ENCODE data around the gene CCDC40. TPM values are rescaled to one million over a fixed set of nuclear protein-coding genes. Genes with fewer than 3 reads are reported as not detected.
A peak's percentile ranks its signal among the peaks of the same experiment; 100 is the strongest.

CCDC40 gene
- total RNA-seq, 3 donors from 2014 or later: 7.4 to 11.8 (median 11.6) TPM

DNA sequence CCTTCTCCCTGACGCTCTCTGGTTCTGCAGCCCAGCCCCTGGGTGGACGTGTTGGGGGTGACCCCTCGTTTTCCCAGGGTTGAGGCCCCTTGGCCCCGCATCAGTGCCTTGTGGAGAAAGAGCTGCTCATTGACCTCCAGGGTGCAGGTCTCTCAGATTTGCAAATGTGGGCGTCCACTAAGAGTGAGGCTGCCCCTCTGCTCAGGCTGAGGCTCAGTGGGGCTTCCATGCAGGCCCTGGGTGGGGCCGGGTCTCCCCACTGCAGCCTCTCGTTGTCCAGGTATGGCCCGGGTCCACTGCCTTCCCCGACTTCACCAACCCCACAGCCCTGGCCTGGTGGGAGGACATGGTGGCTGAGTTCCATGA, 74.0 kb downstream of the CCDC40 start:
- intact Hi-C loops (cut with DNase I; ENCODE audit: low total_unique reads): no loop called here
- H3K4me1 ChIP-seq: no peaks in the 10 kb centered on the region
- H3K4me3 ChIP-seq: no peak overlapping the region
- no peaks in the 10 kb centered on the region for H3K9me3 ChIP-seq
- peak overlapping the region in 1 of 2 donors; percentile 62 for H3K27ac ChIP-seq
- DNase-seq (ENCODE audit: low spot score in 2 of 2): peak in 1 of 2 donors; percentile 43
- H3K36me3 ChIP-seq: no peaks in the 10 kb centered on the region
- TF ChIP-seq POLR2A (IDR thresholded peaks at IDR 0.05) (no peak), POLR2AphosphoS5 (IDR thresholded peaks at IDR 0.05) (no peak)
- TF ChIP-seq, protein P1, sequence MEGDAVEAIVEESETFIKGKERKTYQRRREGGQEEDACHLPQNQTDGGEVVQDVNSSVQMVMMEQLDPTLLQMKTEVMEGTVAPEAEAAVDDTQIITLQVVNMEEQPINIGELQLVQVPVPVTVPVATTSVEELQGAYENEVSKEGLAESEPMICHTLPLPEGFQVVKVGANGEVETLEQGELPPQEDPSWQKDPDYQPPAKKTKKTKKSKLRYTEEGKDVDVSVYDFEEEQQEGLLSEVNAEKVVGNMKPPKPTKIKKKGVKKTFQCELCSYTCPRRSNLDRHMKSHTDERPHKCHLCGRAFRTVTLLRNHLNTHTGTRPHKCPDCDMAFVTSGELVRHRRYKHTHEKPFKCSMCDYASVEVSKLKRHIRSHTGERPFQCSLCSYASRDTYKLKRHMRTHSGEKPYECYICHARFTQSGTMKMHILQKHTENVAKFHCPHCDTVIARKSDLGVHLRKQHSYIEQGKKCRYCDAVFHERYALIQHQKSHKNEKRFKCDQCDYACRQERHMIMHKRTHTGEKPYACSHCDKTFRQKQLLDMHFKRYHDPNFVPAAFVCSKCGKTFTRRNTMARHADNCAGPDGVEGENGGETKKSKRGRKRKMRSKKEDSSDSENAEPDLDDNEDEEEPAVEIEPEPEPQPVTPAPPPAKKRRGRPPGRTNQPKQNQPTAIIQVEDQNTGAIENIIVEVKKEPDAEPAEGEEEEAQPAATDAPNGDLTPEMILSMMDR (IDR thresholded peaks at IDR 0.05): no peak
- no peaks in the 10 kb centered on the region for H3K27me3 ChIP-seq

DNA sequence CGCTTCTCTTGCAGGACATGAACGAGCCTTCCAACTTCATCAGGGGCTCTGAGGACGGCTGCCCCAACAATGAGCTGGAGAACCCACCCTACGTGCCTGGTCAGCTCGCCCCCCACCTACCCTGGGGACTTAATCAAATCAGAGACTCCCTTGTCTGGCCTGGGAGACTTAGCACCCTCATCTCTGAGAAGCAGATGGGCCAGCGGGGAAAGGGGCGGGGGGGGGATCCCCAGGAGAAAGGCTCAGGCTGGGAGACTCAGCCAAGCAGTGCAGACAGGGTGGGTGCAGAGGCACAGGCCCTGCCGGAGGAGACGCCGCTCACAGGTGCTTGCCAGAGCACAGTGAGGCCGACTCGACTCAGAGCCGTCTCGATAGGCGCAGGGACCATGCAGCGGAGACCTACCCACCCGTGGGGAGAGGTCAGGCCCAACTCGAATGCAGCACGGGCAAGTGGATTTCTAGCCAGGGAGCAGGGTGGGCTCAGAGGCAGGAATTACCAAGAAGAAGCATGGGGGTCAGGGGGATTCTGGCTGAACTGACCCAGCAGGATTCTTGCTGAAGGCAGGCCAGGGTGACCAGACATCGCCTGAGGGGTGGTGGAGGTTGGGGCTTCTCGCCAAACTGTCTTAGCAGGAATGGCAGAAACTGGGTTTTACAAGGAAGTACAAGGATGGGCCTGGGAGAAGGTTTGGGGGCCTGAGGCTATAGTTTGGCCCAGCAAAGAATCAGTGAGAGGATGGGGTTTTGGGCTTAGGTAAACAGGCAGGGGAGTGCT, 74.7 kb downstream of the CCDC40 start:
- H3K27me3 ChIP-seq: no peaks in the 10 kb centered on the region
- no peak overlapping the region for H3K4me3 ChIP-seq
- H3K9me3 ChIP-seq: no peaks in the 10 kb centered on the region
- peak in 1 of 2 donors; percentile 37 for DNase-seq (ENCODE audit: low spot score in 2 of 2)
- TF ChIP-seq POLR2AphosphoS5 (IDR thresholded peaks at IDR 0.05): no peak
- TF ChIP-seq, protein P1 (IDR thresholded peaks at IDR 0.05): no peak
- TF ChIP-seq POLR2A (IDR thresholded peaks at IDR 0.05): no peak
- no peak overlapping the region for H3K27ac ChIP-seq
- intact Hi-C loops (cut with DNase I; ENCODE audit: low total_unique reads): no loop called here
- H3K4me1 ChIP-seq: no peaks in the 10 kb centered on the region
- no peaks in the 10 kb centered on the region for H3K36me3 ChIP-seq

DNA sequence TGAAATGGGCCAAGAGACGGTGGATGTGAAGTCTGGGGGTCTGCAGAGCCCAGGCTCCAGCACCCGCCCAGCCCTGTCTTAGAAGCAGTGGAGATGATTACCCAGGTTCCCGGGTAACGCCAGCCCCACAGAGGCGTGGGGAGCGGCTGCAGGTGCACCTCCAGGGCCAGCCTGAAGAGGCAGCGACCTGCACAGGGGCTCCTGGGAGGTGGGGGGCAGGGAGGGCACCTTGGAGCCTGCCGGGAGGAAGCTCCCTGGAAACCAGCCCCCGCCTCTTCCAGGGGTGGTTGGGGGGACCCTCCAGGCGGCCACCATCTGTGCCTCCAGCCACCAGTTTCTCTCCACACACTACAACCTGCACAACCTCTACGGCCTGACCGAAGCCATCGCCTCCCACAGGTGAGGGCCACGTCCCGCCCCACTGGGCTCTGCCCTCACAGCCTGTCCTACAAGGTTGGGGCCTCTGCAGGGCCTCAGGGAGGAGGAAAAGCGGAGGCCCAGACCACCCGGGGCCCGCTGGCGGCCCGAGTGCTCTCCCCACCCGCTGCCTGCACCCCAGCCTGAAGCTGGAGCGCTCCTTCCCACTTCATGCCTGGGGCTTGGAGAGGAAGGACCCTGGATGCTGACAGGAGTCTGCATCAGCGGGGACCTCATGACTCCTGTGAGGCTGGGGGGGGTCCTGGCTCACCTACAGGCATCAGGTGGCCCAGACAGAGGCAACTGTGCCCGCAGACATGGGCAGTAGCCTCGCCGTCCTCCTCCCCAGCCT, 75.4 kb downstream of the CCDC40 start:
- no peaks in the 10 kb centered on the region for H3K27me3 ChIP-seq
- TF ChIP-seq, protein P1 (IDR thresholded peaks at IDR 0.05): no peak
- TF ChIP-seq POLR2AphosphoS5 (IDR thresholded peaks at IDR 0.05) (no peak), POLR2A (IDR thresholded peaks at IDR 0.05) (no peak)
- peak in 1 of 2 donors; percentile 50 for DNase-seq (ENCODE audit: low spot score in 2 of 2)
- no peaks in the 10 kb centered on the region for H3K9me3 ChIP-seq
- no peaks in the 10 kb centered on the region for H3K36me3 ChIP-seq
- H3K4me3 ChIP-seq: no peak overlapping the region
- no peak overlapping the region for H3K27ac ChIP-seq
- H3K4me1 ChIP-seq: no peaks in the 10 kb centered on the region
- intact Hi-C loops (cut with DNase I; ENCODE audit: low total_unique reads): no loop called here

DNA sequence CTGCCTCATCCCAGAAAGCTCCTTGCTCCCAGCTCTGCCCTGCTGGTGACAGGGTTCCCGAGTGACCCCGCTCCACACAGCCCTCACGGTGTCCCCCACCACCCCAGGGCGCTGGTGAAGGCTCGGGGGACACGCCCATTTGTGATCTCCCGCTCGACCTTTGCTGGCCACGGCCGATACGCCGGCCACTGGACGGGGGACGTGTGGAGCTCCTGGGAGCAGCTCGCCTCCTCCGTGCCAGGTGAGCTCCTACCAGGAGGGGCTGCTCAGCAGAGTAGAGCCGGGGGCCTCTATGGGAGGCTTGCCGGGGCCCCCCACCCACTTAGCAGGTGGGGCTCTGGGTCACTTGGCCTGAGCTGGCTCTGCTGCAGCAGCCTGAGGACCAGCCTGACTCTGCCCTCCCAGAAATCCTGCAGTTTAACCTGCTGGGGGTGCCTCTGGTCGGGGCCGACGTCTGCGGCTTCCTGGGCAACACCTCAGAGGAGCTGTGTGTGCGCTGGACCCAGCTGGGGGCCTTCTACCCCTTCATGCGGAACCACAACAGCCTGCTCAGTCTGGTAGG, 76.1 kb downstream of the CCDC40 start:
- Histone ChIP-seq H3K4me1 (no peaks in the 10 kb centered on the region), H3K36me3 (no peaks in the 10 kb centered on the region), H3K27ac (no peak overlapping the region), H3K4me3 (no peak overlapping the region), H3K9me3 (no peaks in the 10 kb centered on the region), H3K27me3 (no peaks in the 10 kb centered on the region)
- TF ChIP-seq POLR2A (IDR thresholded peaks at IDR 0.05) (no peak), POLR2AphosphoS5 (IDR thresholded peaks at IDR 0.05) (no peak)
- TF ChIP-seq, protein P1 (IDR thresholded peaks at IDR 0.05): no peak
- DNase-seq (ENCODE audit: low spot score in 2 of 2): no peak
- intact Hi-C loops (cut with DNase I; ENCODE audit: low total_unique reads): no loop called here

DNA sequence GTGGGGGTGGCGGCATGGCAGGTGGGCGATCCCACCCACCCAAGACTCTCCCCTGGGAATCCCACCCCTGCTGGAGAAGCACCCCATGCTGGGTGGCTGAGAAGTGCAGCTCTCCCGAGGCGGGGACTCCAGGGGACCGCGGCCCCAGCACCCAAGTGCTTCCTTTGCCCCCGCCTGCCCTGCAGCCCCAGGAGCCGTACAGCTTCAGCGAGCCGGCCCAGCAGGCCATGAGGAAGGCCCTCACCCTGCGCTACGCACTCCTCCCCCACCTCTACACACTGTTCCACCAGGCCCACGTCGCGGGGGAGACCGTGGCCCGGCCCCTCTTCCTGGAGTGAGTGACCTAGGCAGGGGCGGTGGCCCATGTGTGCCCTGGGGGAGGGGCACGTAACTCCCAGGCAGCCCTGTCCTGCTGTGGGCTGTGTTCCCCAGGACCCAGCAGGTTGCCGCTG, 76.6 kb downstream of the CCDC40 start:
- Histone ChIP-seq H3K27me3 (no peaks in the 10 kb centered on the region), H3K4me3 (no peak overlapping the region), H3K27ac (no peak overlapping the region), H3K9me3 (no peaks in the 10 kb centered on the region), H3K4me1 (no peaks in the 10 kb centered on the region), H3K36me3 (no peaks in the 10 kb centered on the region)
- TF ChIP-seq POLR2A (IDR thresholded peaks at IDR 0.05): no peak
- TF ChIP-seq POLR2AphosphoS5 (IDR thresholded peaks at IDR 0.05): no peak
- TF ChIP-seq, protein P1 (IDR thresholded peaks at IDR 0.05): no peak
- intact Hi-C loops (cut with DNase I; ENCODE audit: low total_unique reads): no loop called here
- DNase-seq (ENCODE audit: low spot score in 2 of 2): no peak
